GM18520 (cell line): ENCODE data around the gene SENP2.
"Not testable (repeated sequence)": the region's sequence is repeated elsewhere in the genome, so short reads cannot be mapped to it uniquely, and the experiment has no call there.

Experiments used
- ATAC-seq: cut with Tn5 transposase; IDR thresholded peaks from one replicate; pipeline ENCODE4 v1.9.1; 2021; ENCODE audit not compliant: unreplicated experiment

Gene SENP2

GRCh38 chr3:185585859-185586685 is at the start of gene SENP2:
TSS of gene SENP2 (plus strand) at chr3:185586295. CDS start at chr3:185586414, 119 bp downstream.
- ATAC-seq, result peak; percentile 94

- ATAC-seq, result peak; percentile 97
Measured at GRCh38 chr3:185537369-185537970, 48.6 kb upstream of the SENP2 start.

- ATAC-seq, result no peak
Measured at GRCh38 chr3:185539934-185540333, 46.2 kb upstream of the SENP2 start.

- no peak for ATAC-seq
Measured at GRCh38 chr3:185540695-185541094, 45.4 kb upstream of the SENP2 start.

- no peak for ATAC-seq
Measured at GRCh38 chr3:185549122-185549521, 37.0 kb upstream of the SENP2 start.

- ATAC-seq, result no peak
Measured at GRCh38 chr3:185549651-185550111, 36.4 kb upstream of the SENP2 start.

GRCh38 chr3:185552358-185552877 is 33.7 kb upstream of the SENP2 start, which contains the start of gene LIPH:
TSS of gene LIPH (minus strand) at chr3:185552588. CDS start at chr3:185552471, 117 bp downstream.
- ATAC-seq, result peak; percentile 75

GRCh38 chr3:185555101-185555501 is 31.0 kb upstream of the SENP2 start:
- no peak for ATAC-seq

- no peak for ATAC-seq
Measured at GRCh38 chr3:185555860-185556347, 30.2 kb upstream of the SENP2 start.

GRCh38 chr3:185556640-185557039 is 29.5 kb upstream of the SENP2 start:
- ATAC-seq, result not testable (repeated sequence)

- ATAC-seq, result no peak
Measured at GRCh38 chr3:185558395-185558794, 27.7 kb upstream of the SENP2 start.

GRCh38 chr3:185559706-185560090 is 26.4 kb upstream of the SENP2 start:
- no peak for ATAC-seq

GRCh38 chr3:185560676-185561075 is 25.4 kb upstream of the SENP2 start:
- no peak for ATAC-seq

GRCh38 chr3:185561374-185561943 is 24.6 kb upstream of the SENP2 start:
- no peak for ATAC-seq

GRCh38 chr3:185561958-185562357 is 24.1 kb upstream of the SENP2 start:
- ATAC-seq, result no peak

- no peak for ATAC-seq
Measured at GRCh38 chr3:185572183-185572582, 13.9 kb upstream of the SENP2 start.

GRCh38 chr3:185575108-185575869 is 10.8 kb upstream of the SENP2 start:
- not testable (repeated sequence) for ATAC-seq

- ATAC-seq, result no peak
Measured at GRCh38 chr3:185582236-185582635, 3.9 kb upstream of the SENP2 start.

- ATAC-seq, result no peak
Measured at GRCh38 chr3:185582871-185583270, 3.2 kb upstream of the SENP2 start.

- ATAC-seq, result no peak
Measured at GRCh38 chr3:185583925-185584324, 2.2 kb upstream of the SENP2 start.

- ATAC-seq, result no peak
Measured at GRCh38 chr3:185584686-185585085, 1.4 kb upstream of the SENP2 start.
